K562 (cell line): Measurements from ENCODE around the gene FAM131C. TPM values are rescaled to one million over a fixed set of nuclear protein-coding genes. Genes with fewer than 3 reads are reported as not detected.

Experiments
- CEBPB ChIP-seq: fragments of 450-650 bp; IDR thresholded peaks from 2 replicates; pipeline ENCODE4 v1.6.1; 2016; ENCODE audit warnings: missing genetic modification characterization, missing compliant biosample characterization
- CLOCK ChIP-seq: fragments of 250-450 bp; sonication (Bioruptor Pico); IDR thresholded peaks from 2 replicates; pipeline ENCODE4 v1.4.0; 2020; ENCODE audit warnings: mild to moderate bottlenecking, moderate library complexity, borderline replicate concordance
- CREB1 ChIP-seq, 2 experiments: sonication (generic) in 1 of 2; formaldehyde crosslinking in 1 of 2; IDR thresholded peaks; 2 replicates each; pipeline versions ENCODE4 v1.6.1 to v1.8.0; 2012 to 2022; ENCODE audit warnings: inconsistent platforms in 1 of 2, mild to moderate bottlenecking in 1 of 2, missing genetic modification reagents in 1 of 2, moderate library complexity in 1 of 2
- ETV6 ChIP-seq, 3 experiments: fragments of 150-350 bp in 1 of 3; sonication (generic) in 1 of 3; formaldehyde crosslinking in 1 of 3; IDR thresholded peaks; 2 replicates each; pipeline versions ENCODE4 v1.6.1 to v1.8.0; 2014 to 2022; ENCODE audit warnings: borderline replicate concordance in 2 of 3, low read depth in 2 of 3, antibody characterized with exemption in 1 of 3, low read length in 1 of 3, mild to moderate bottlenecking in 1 of 3, missing genetic modification reagents in 1 of 3
- GMEB1 ChIP-seq: fragments of 250-450 bp; sonication (Bioruptor Pico); IDR thresholded peaks from 2 replicates; pipeline ENCODE4 v1.4.0; 2020; ENCODE audit warnings: mild to moderate bottlenecking
- GTF3C2 ChIP-seq: IDR thresholded peaks from 3 replicates; pipeline ENCODE4 v1.6.1; 2011; ENCODE audit warnings: borderline replicate concordance, mild to moderate bottlenecking, moderate library complexity; ENCODE audit not compliant: insufficient read length; ENCODE audit errors: extremely low read depth
- KAT2B ChIP-seq: IDR thresholded peaks from one replicate; pipeline ENCODE4 v1.6.1; 2012; ENCODE audit warnings: low read depth, mild to moderate bottlenecking, control low read depth, inconsistent platforms, low read length, moderate library complexity
- PTBP1 ChIP-seq: fragments of 200-400 bp; formaldehyde crosslinking; IDR thresholded peaks from 2 replicates; pipeline ENCODE4 v1.6.1; 2017; ENCODE audit warnings: low read depth, low read length
- RBM22 ChIP-seq: fragments of 200-400 bp; formaldehyde crosslinking; IDR thresholded peaks from 2 replicates; pipeline ENCODE4 v1.6.1; 2018; ENCODE audit warnings: low read length, low read depth; ENCODE audit not compliant: poor library complexity, severe bottlenecking
- RFX7 ChIP-seq: fragments of 250-450 bp; sonication (Bioruptor Pico); IDR thresholded peaks from 2 replicates; pipeline ENCODE4 v1.5.1; 2021; ENCODE audit warnings: mild to moderate bottlenecking
- SMARCE1 ChIP-seq: fragments of 450-650 bp; IDR thresholded peaks from 2 replicates; pipeline ENCODE4 v1.7.1; 2016; ENCODE audit warnings: mild to moderate bottlenecking
- SREBF1 ChIP-seq: fragments of 150-350 bp; IDR thresholded peaks from 2 replicates; pipeline ENCODE4 v1.6.1; 2014; ENCODE audit warnings: antibody characterized with exemption, low read depth, low read length, borderline replicate concordance
- TCF7L2 ChIP-seq: fragments of 150-350 bp; IDR thresholded peaks from 2 replicates; pipeline ENCODE4 v1.6.1; 2016; ENCODE audit warnings: low read depth, mild to moderate bottlenecking, low read length, moderate library complexity
- ZFP36 ChIP-seq: fragments of 150-350 bp; IDR thresholded peaks from 2 replicates; pipeline ENCODE4 v1.6.1; 2018; ENCODE audit warnings: low read length, low read depth; ENCODE audit not compliant: partially characterized antibody
- ZNF143 ChIP-seq: sonication (generic); formaldehyde crosslinking; IDR thresholded peaks from 2 replicates; pipeline ENCODE4 v1.9.0; 2022; ENCODE audit warnings: mild to moderate bottlenecking, missing genetic modification reagents
- ZNF668 ChIP-seq: fragments of 250-450 bp; sonication (Bioruptor Pico); IDR thresholded peaks from 2 replicates; pipeline ENCODE4 v1.8.0; 2022; ENCODE audit warnings: mild to moderate bottlenecking, inconsistent platforms
- polyA plus RNA-seq, 8 experiments: library from polyadenylated mRNA; depleted of rRNA in 4 of 8; stranded (reverse) in 5 of 8; unstranded in 3 of 8; fragments of >200 nt; fragmentation: Nextera tagmentation in 2 of 8; fragmentation: Illumina TruSeq in 1 of 8; extraction: Ambion mirVana in 2 of 8; extraction: Trizol in 1 of 8; gene quantifications; 2 replicates each; pipeline versions ENCODE4 v1.2.1 to v1.2.3, GENCODE V29; 2011 to 2014; ENCODE audit warnings: inconsistent platforms in 1 of 8, missing spikeins in 1 of 8
- total RNA-seq, 7 experiments: library from RNA; depleted of rRNA in 6 of 7; stranded (reverse); fragments of >200 nt in 6 of 7; fragmentation: Illumina TruSeq in 2 of 7; extraction: Trizol in 2 of 7; gene quantifications; 2 replicates each; pipeline versions ENCODE4 v1.2.1 to v1.2.3, GENCODE V29; 2011 to 2021; ENCODE audit warnings: low replicate concordance in 1 of 7
- TF ChIP-seq, protein P1 (sequence below): fragments of 250-450 bp; sonication (Bioruptor Pico); IDR thresholded peaks from 2 replicates; pipeline ENCODE4 v1.9.0; 2021; ENCODE audit warnings: mild to moderate bottlenecking
- TF ChIP-seq, protein P2 (sequence below): fragments of 450-650 bp; conservative IDR thresholded peaks from 2 replicates; pipeline ENCODE4 v1.6.1; 2016; ENCODE audit warnings: missing genetic modification characterization, low read depth, mild to moderate bottlenecking, missing compliant biosample characterization, moderate library complexity

FAM131C gene
- total and polyA plus RNA-seq, 9 of the 15 experiments (the other 6 are each of a cell fraction or from before 2014, with no cell fraction given): 0.10 to 0.29 (median 0.16) TPM; not detected in 6

GRCh38 chr1:16011936-16012589 is 61.4 kb downstream of the FAM131C start (continued):
- TF ChIP-seq ZFP36 (peak; percentile 99), CLOCK (CRISPR knock-in tag) (no peak), KAT2B (no peak), TCF7L2 (no peak), SMARCE1 (peak; percentile 11; the same call in 1 of the 2 replicates), CREB1 (IDR thresholded peaks at IDR 0.05) (no peak; the same call in none of the 2 replicates), CREB1 (CRISPR knock-in tag; IDR thresholded peaks at IDR 0.05) (no peak), ZNF668 (CRISPR knock-in tag) (no peak), CEBPB (tag) (no peak), ETV6 (IDR thresholded peaks at IDR 0.05; ENCODE audit: borderline replicate concordance in 1 of 2, low read depth in 2 of 2, low read length in 1 of 2) (no peak), ETV6 (CRISPR knock-in tag; IDR thresholded peaks at IDR 0.05; ENCODE audit: borderline replicate concordance) (no peak), RBM22 (no peak), ZNF143 (CRISPR knock-in tag) (0 out of 2 replicates have a peak, but pooled peaks have one; percentile 15), GMEB1 (CRISPR knock-in tag) (no peak), RFX7 (CRISPR knock-in tag) (no peak), PTBP1 (0 out of 2 replicates have a peak, but pooled peaks have one; percentile 11), GTF3C2 (peak; percentile 50), SREBF1 (no peak)
- TF ChIP-seq, protein P1, sequence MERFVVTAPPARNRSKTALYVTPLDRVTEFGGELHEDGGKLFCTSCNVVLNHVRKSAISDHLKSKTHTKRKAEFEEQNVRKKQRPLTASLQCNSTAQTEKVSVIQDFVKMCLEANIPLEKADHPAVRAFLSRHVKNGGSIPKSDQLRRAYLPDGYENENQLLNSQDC (CRISPR knock-in tag): no peak
- TF ChIP-seq, protein P2, sequence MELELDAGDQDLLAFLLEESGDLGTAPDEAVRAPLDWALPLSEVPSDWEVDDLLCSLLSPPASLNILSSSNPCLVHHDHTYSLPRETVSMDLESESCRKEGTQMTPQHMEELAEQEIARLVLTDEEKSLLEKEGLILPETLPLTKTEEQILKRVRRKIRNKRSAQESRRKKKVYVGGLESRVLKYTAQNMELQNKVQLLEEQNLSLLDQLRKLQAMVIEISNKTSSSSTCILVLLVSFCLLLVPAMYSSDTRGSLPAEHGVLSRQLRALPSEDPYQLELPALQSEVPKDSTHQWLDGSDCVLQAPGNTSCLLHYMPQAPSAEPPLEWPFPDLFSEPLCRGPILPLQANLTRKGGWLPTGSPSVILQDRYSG (tag): no peak
